H9 (cell line): ENCODE data around the gene PAFAH1B2. TPM values are rescaled to one million over a fixed set of nuclear protein-coding genes. Genes with fewer than 3 reads are reported as not detected.

Experiments used
- DNase-seq: peaks from one replicate; pipeline ENCODE4 v3.0.0-alpha.2; 2017
- H2AFZ ChIP-seq: one replicate; pipeline ENCODE4 v1.6.1; 2013; ENCODE audit warnings: mild to moderate bottlenecking, low read length, control low read depth, moderate library complexity
- H2AK5ac ChIP-seq: 2 replicates; pipeline ENCODE4 v1.6.1; 2013; ENCODE audit warnings: low read length, control low read depth, mixed read lengths; ENCODE audit not compliant: insufficient read length
- H2BK120ac ChIP-seq: one replicate; pipeline ENCODE4 v1.6.1; 2013; ENCODE audit warnings: low read depth, mild to moderate bottlenecking, low read length, control low read depth, inconsistent platforms; ENCODE audit not compliant: poor library complexity, severe bottlenecking
- H2BK12ac ChIP-seq: 2 replicates; pipeline ENCODE4 v1.6.1; 2013; ENCODE audit warnings: low read length, control low read depth, mixed read lengths, low read depth; ENCODE audit not compliant: insufficient read length
- H2BK15ac ChIP-seq: 2 replicates; pipeline ENCODE4 v1.6.1; 2013; ENCODE audit warnings: low read depth, low read length, control low read depth
- H2BK20ac ChIP-seq: one replicate; pipeline ENCODE4 v1.6.1; 2013; ENCODE audit warnings: low read depth, mild to moderate bottlenecking, low read length, control low read depth, inconsistent platforms; ENCODE audit not compliant: poor library complexity, severe bottlenecking
- H2BK5ac ChIP-seq: 2 replicates; pipeline ENCODE4 v1.6.1; 2013; ENCODE audit warnings: low read length, control low read depth, mixed read lengths; ENCODE audit not compliant: insufficient read length
- H3K14ac ChIP-seq: 2 replicates; pipeline ENCODE4 v1.6.1; 2013; ENCODE audit warnings: low read length, control low read depth; ENCODE audit not compliant: insufficient read depth
- H3K18ac ChIP-seq: 2 replicates; pipeline ENCODE4 v1.6.1; 2013; ENCODE audit warnings: low read depth, mild to moderate bottlenecking, mixed read lengths, low read length, control low read depth; ENCODE audit not compliant: insufficient read length
- H3K23ac ChIP-seq: 2 replicates; pipeline ENCODE4 v1.6.1; 2013; ENCODE audit warnings: low read length, control low read depth, mixed read lengths, low read depth; ENCODE audit not compliant: insufficient read length
- H3K23me2 ChIP-seq: 2 replicates; pipeline ENCODE4 v1.6.1; 2013; ENCODE audit warnings: low read depth, mild to moderate bottlenecking, mixed read lengths, low read length, control low read depth; ENCODE audit not compliant: insufficient read length, poor library complexity, severe bottlenecking
- H3K27ac ChIP-seq: 2 replicates; pipeline ENCODE4 v1.5.1; 2013; ENCODE audit warnings: low read length, control low read depth, mixed read lengths, low read depth; ENCODE audit not compliant: insufficient read length
- H3K27me3 ChIP-seq: 2 replicates; pipeline ENCODE4 v1.6.1; 2013; ENCODE audit warnings: low read length, control low read depth, inconsistent platforms; ENCODE audit not compliant: insufficient read depth
- H3K4ac ChIP-seq: 2 replicates; pipeline ENCODE4 v1.6.1; 2013; ENCODE audit warnings: low read depth, mild to moderate bottlenecking, control low read depth, inconsistent platforms, low read length, moderate library complexity
- H3K4me1 ChIP-seq: 2 replicates; pipeline ENCODE4 v1.6.1; 2013; ENCODE audit warnings: low read length, control low read depth, inconsistent platforms; ENCODE audit not compliant: insufficient read depth
- H3K4me2 ChIP-seq: 2 replicates; pipeline ENCODE4 v1.6.1; 2013; ENCODE audit warnings: low read length, control low read depth, mixed read lengths; ENCODE audit not compliant: insufficient read length, insufficient read depth
- H3K56ac ChIP-seq: 2 replicates; pipeline ENCODE4 v1.6.1; 2013; ENCODE audit warnings: low read depth, mild to moderate bottlenecking, mixed read lengths, low read length, control low read depth; ENCODE audit not compliant: insufficient read length
- H3K79me1 ChIP-seq: 2 replicates; pipeline ENCODE4 v1.6.1; 2013; ENCODE audit warnings: low read depth, mild to moderate bottlenecking, moderate library complexity, low read length, control low read depth, inconsistent platforms; ENCODE audit not compliant: insufficient read depth, poor library complexity, severe bottlenecking
- H3K79me2 ChIP-seq: 2 replicates; pipeline ENCODE4 v1.6.1; 2013; ENCODE audit warnings: low read length, control low read depth, inconsistent platforms; ENCODE audit not compliant: insufficient read depth
- H3K9ac ChIP-seq: 2 replicates; pipeline ENCODE4 v1.6.1; 2013; ENCODE audit warnings: low read length, control low read depth, mixed read lengths; ENCODE audit not compliant: insufficient read length; ENCODE audit errors: extremely low read depth
- H3K9me3 ChIP-seq: one replicate; pipeline ENCODE4 v1.6.1; 2013; ENCODE audit warnings: low read depth, low read length, inconsistent platforms; ENCODE audit not compliant: control insufficient read depth
- H3T11ph ChIP-seq: one replicate; pipeline ENCODE4 v1.6.1; 2013; ENCODE audit warnings: mild to moderate bottlenecking, low read length, control low read depth, inconsistent platforms
- H4K20me1 ChIP-seq: one replicate; pipeline ENCODE4 v1.6.1; 2013; ENCODE audit not compliant: control insufficient read depth, insufficient read length, insufficient read depth
- H4K5ac ChIP-seq: 2 replicates; pipeline ENCODE4 v1.6.1; 2013; ENCODE audit warnings: low read depth, mild to moderate bottlenecking, mixed read lengths, low read length, control low read depth; ENCODE audit not compliant: insufficient read length
- H4K8ac ChIP-seq: replicated peaks from 2 replicates; pipeline ENCODE4 v1.6.1; 2013; ENCODE audit warnings: low read length, control low read depth, mixed read lengths, low read depth; ENCODE audit not compliant: insufficient read length
- H4K91ac ChIP-seq: 2 replicates; pipeline ENCODE4 v1.6.1; 2013; ENCODE audit warnings: low read depth, mild to moderate bottlenecking, moderate library complexity, mixed read lengths, low read length, control low read depth; ENCODE audit not compliant: insufficient read length
- H3K27ac Mint-ChIP-seq, 3 experiments: 2 replicates in 2 of 3; 3 replicates in 1 of 3; pipeline ENCODE4 v1.8.0; 2020 to 2021; ENCODE audit warnings: mixed read lengths in 3 of 3, mild to moderate bottlenecking in 1 of 3, moderate library complexity in 1 of 3
- H3K27me3 Mint-ChIP-seq: 2 replicates; pipeline ENCODE4 v1.8.0; 2021; ENCODE audit warnings: low read depth, mild to moderate bottlenecking, moderate library complexity, mixed read lengths
- H3K36me3 Mint-ChIP-seq, 3 experiments: 2 replicates in 2 of 3; 3 replicates in 1 of 3; pipeline ENCODE4 v1.8.0; 2020 to 2021; ENCODE audit warnings: low read depth in 3 of 3, mixed read lengths in 3 of 3; ENCODE audit not compliant: insufficient read depth in 1 of 3
- H3K4me1 Mint-ChIP-seq, 2 experiments: 2 replicates each; pipeline ENCODE4 v1.8.0; 2020; ENCODE audit warnings: mixed read lengths in 2 of 2
- H3K4me3 Mint-ChIP-seq, 2 experiments: 2 replicates in 1 of 2; 3 replicates in 1 of 2; pipeline ENCODE4 v1.8.0; 2020 to 2021; ENCODE audit warnings: mild to moderate bottlenecking in 2 of 2, mixed read lengths in 2 of 2, moderate library complexity in 1 of 2
- H3K9me3 Mint-ChIP-seq, 2 experiments: 2 replicates in 1 of 2; 3 replicates in 1 of 2; pipeline ENCODE4 v1.8.0; 2020; ENCODE audit warnings: mild to moderate bottlenecking in 2 of 2, mixed read lengths in 2 of 2, moderate library complexity in 1 of 2
- total RNA-seq: library from RNA; stranded (reverse); gene quantifications from 2 replicates; pipeline ENCODE4 v1.2.1, GENCODE V29; 2021
- TF ChIP-seq, protein P1 (sequence below): fragments of 200-600 bp; sonication (generic); conservative IDR thresholded peaks from 3 replicates; pipeline ENCODE4 v1.8.0; 2021; ENCODE audit warnings: antibody characterized with exemption, mild to moderate bottlenecking

Gene PAFAH1B2
- total RNA-seq, 1 experiment from 2014 or later: 161 TPM

DNA sequence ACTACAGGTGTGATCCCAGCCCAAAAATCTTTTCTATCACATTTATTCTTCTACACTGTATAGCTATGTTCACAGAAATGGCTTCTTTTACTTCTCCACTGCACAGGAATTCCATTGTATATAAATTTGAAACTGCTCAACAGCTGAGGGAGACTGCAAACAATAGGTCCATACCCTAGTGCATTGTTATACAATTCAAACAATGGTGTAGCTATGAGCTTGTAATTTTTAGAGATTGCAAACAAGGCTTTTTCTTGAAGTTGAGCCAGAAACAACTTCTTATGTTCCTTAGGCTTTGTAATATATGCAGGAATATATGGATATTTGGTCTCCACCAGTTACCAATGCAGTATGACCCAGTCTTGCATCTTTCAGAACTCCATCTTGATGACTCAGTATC is 26.4 kb upstream of the PAFAH1B2 start:
- no peaks in the 10 kb centered on the region for H3K9me3 Mint-ChIP-seq
- Histone ChIP-seq H2AK5ac (no peak overlapping the region), H3K27me3 (no peaks in the 10 kb centered on the region), H2BK5ac (no peak overlapping the region), H3K4me2 (no peak overlapping the region), H3K56ac (no peak overlapping the region), H3K4me1 (no peaks in the 10 kb centered on the region), H3K18ac (no peak overlapping the region), H2BK12ac (no peak overlapping the region), H2BK120ac (no peak overlapping the region), H3T11ph (no peak overlapping the region), H2AFZ (no peak overlapping the region), H3K79me1 (no peaks in the 10 kb centered on the region), H2BK15ac (no peak overlapping the region), H3K79me2 (no peaks in the 10 kb centered on the region), H3K14ac (no peak overlapping the region), H4K20me1 (no peaks in the 10 kb centered on the region), H4K8ac (no peak overlapping the region), H3K9ac (no peak overlapping the region), H3K4ac (no peak overlapping the region), H3K23ac (no peak overlapping the region), H3K9me3 (no peaks in the 10 kb centered on the region), H2BK20ac (no peak overlapping the region), H3K27ac (no peak overlapping the region), H3K23me2 (no peaks in the 10 kb centered on the region), H4K91ac (no peak overlapping the region), H4K5ac (no peak overlapping the region)
- H3K4me1 Mint-ChIP-seq: no peaks in the 10 kb centered on the region
- TF ChIP-seq, protein P1, sequence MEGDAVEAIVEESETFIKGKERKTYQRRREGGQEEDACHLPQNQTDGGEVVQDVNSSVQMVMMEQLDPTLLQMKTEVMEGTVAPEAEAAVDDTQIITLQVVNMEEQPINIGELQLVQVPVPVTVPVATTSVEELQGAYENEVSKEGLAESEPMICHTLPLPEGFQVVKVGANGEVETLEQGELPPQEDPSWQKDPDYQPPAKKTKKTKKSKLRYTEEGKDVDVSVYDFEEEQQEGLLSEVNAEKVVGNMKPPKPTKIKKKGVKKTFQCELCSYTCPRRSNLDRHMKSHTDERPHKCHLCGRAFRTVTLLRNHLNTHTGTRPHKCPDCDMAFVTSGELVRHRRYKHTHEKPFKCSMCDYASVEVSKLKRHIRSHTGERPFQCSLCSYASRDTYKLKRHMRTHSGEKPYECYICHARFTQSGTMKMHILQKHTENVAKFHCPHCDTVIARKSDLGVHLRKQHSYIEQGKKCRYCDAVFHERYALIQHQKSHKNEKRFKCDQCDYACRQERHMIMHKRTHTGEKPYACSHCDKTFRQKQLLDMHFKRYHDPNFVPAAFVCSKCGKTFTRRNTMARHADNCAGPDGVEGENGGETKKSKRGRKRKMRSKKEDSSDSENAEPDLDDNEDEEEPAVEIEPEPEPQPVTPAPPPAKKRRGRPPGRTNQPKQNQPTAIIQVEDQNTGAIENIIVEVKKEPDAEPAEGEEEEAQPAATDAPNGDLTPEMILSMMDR: no peak
- no peak overlapping the region; a peak in 1 of 7 replicates for H3K27ac Mint-ChIP-seq
- DNase-seq: no peak
- H3K36me3 Mint-ChIP-seq: no peaks in the 10 kb centered on the region
- H3K4me3 Mint-ChIP-seq: no peak overlapping the region
- peaks cover under 1% of the 10 kb centered on the region; the same call in 1 of the 2 replicates for H3K27me3 Mint-ChIP-seq
